Measurements from ENCODE around the gene PSMA4. TPM values are rescaled to one million over a fixed set of nuclear protein-coding genes. Genes with fewer than 3 reads are reported as not detected.

Gene PSMA4
- total and polyA plus RNA-seq, 4 donors = 95.3 to 154 (median 120) TPM

DNA sequence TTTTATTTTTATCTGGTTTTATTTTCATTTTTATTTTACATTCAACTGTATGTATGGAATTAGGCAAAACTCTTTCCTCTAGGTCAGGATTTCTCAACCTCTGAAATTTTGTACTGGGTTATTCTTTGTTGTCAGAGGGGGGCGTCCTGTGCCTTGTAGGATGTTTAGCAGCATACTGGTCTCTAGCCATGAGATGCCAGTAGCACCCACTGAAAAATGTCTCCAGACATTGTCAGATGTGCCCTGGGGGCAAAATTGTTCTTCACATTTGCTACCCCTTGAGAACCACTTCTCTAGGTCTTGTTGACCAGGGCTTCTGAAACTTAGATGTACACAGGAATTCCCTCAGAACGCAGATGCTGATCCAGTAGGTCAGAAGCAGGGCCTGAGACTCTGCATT, 30.5 kb downstream of the PSMA4 start:
- H3K27me3 ChIP-seq (ENCODE audit: control insufficient read depth in 4 of 4, insufficient read depth in 4 of 4, low read length in 3 of 4) = peaks cover 0 to 2% (median 0%) of the 10 kb centered on the region in 4 donors
- H3K9ac ChIP-seq (ENCODE audit: low read depth in 1 of 2, low read length in 2 of 2) = no peak overlapping the region
- no peaks in the 10 kb centered on the region for H3K36me3 ChIP-seq (ENCODE audit: control insufficient read depth in 4 of 4, insufficient read depth in 3 of 4, low read depth in 1 of 4, low read length in 3 of 4)
- WGBS = 77% methylated on average over 2 of the region's 2 CpGs
- no peak for DNase-seq (ENCODE audit: low spot score)
- H3K9me3 ChIP-seq (ENCODE audit: control insufficient read depth in 4 of 4, low read length in 3 of 4) = no peaks in the 10 kb centered on the region
- TF ChIP-seq GABPA (IDR thresholded peaks at IDR 0.05 in 1 of 2, conservative IDR thresholded peaks at IDR 0.05 in 1 of 2) (no peak), FOXA2 (IDR thresholded peaks at IDR 0.05) (no peak), HNF4A (conservative IDR thresholded peaks at IDR 0.05) (no peak), TAF1 (conservative IDR thresholded peaks at IDR 0.05) (no peak), JUND (IDR thresholded peaks at IDR 0.05) (no peak), CTCF (IDR thresholded peaks at IDR 0.05; ENCODE audit: low read depth, low read length, missing input control) (no peak), FOXA1 (IDR thresholded peaks at IDR 0.05) (no peak), RXRA (IDR thresholded peaks at IDR 0.05) (no peak), MAX (IDR thresholded peaks at IDR 0.05) (no peak), EGR1 (IDR thresholded peaks at IDR 0.05; ENCODE audit: low read depth in 2 of 2) (no peak), SP1 (IDR thresholded peaks at IDR 0.05) (no peak), RAD21 (IDR thresholded peaks at IDR 0.05) (no peak), ZBTB33 (IDR thresholded peaks at IDR 0.05) (no peak), HNF4G (IDR thresholded peaks at IDR 0.05) (no peak), YY1 (IDR thresholded peaks at IDR 0.05) (no peak), NR2F2 (IDR thresholded peaks at IDR 0.05) (no peak)
- TF ChIP-seq, protein P1, sequence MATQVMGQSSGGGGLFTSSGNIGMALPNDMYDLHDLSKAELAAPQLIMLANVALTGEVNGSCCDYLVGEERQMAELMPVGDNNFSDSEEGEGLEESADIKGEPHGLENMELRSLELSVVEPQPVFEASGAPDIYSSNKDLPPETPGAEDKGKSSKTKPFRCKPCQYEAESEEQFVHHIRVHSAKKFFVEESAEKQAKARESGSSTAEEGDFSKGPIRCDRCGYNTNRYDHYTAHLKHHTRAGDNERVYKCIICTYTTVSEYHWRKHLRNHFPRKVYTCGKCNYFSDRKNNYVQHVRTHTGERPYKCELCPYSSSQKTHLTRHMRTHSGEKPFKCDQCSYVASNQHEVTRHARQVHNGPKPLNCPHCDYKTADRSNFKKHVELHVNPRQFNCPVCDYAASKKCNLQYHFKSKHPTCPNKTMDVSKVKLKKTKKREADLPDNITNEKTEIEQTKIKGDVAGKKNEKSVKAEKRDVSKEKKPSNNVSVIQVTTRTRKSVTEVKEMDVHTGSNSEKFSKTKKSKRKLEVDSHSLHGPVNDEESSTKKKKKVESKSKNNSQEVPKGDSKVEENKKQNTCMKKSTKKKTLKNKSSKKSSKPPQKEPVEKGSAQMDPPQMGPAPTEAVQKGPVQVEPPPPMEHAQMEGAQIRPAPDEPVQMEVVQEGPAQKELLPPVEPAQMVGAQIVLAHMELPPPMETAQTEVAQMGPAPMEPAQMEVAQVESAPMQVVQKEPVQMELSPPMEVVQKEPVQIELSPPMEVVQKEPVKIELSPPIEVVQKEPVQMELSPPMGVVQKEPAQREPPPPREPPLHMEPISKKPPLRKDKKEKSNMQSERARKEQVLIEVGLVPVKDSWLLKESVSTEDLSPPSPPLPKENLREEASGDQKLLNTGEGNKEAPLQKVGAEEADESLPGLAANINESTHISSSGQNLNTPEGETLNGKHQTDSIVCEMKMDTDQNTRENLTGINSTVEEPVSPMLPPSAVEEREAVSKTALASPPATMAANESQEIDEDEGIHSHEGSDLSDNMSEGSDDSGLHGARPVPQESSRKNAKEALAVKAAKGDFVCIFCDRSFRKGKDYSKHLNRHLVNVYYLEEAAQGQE (IDR thresholded peaks at IDR 0.05) = no peak
- TF ChIP-seq, protein P2, sequence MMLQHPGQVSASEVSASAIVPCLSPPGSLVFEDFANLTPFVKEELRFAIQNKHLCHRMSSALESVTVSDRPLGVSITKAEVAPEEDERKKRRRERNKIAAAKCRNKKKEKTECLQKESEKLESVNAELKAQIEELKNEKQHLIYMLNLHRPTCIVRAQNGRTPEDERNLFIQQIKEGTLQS (IDR thresholded peaks at IDR 0.05) = no peak
- H3K27ac ChIP-seq (ENCODE audit: low read depth in 1 of 2, low read length in 2 of 2) = no peak overlapping the region
- peaks cover 3 to 7% (median 6%) of the 10 kb centered on the region in 4 donors for H3K4me1 ChIP-seq (ENCODE audit: control insufficient read depth in 4 of 4, insufficient read depth in 4 of 4, low read length in 3 of 4)
- no peak overlapping the region for H3K4me3 ChIP-seq (ENCODE audit: low read depth in 1 of 3, low read length in 3 of 3)
